Right lobe of liver (tissue), 4 donors: ENCODE results near the gene R3HDM2.

Experiments
- POLR2A ChIP-seq: fragments of 450-650 bp; IDR thresholded peaks from one replicate; pipeline ENCODE4 v1.6.1; 2017; ENCODE audit warnings: antibody characterized with exemption, mild to moderate bottlenecking
- TF ChIP-seq, protein P1 (sequence below), 4 donors: fragments of 200-600 bp in 3 of 4; fragments of 450-650 bp in 1 of 4; IDR thresholded peaks; one replicate each; pipeline versions ENCODE4 v1.5.1 to v1.8.0; 2016 to 2022; ENCODE audit warnings: antibody characterized with exemption in 4 of 4, mild to moderate bottlenecking in 2 of 4
- donor health status: DM: no; HTN: no; CAD: no.
- donor health status: DM: no; HTN: no; CAD: no.
- donor health status: DM: no; HTN: yes; CAD: no.

DNA sequence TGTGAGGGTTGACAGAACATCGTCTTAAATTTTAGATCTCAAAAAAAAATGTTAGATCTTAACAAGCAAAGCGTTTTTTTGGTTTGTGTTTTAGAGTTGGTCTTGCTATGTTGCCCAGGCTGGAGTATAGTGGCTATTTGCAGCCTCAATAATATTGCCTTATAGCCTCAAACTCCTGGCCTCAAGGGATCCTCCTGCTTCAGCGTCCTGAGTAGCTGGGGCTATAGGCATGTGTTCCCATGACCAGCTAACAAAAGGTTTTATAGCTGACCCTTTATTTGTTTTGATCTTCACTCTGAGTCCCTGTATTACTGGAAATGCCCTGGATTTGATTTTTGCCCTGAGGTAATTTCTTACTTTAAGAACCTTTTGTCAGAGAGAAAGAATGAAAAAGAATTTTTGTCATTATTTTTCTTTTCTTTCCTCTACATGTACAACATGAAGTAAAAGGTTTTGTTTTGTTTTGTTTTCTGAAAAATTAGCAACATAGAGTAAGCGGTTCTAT, 9.0 kb upstream of the R3HDM2 start:
- no peak for TF ChIP-seq POLR2A
- TF ChIP-seq, protein P1, sequence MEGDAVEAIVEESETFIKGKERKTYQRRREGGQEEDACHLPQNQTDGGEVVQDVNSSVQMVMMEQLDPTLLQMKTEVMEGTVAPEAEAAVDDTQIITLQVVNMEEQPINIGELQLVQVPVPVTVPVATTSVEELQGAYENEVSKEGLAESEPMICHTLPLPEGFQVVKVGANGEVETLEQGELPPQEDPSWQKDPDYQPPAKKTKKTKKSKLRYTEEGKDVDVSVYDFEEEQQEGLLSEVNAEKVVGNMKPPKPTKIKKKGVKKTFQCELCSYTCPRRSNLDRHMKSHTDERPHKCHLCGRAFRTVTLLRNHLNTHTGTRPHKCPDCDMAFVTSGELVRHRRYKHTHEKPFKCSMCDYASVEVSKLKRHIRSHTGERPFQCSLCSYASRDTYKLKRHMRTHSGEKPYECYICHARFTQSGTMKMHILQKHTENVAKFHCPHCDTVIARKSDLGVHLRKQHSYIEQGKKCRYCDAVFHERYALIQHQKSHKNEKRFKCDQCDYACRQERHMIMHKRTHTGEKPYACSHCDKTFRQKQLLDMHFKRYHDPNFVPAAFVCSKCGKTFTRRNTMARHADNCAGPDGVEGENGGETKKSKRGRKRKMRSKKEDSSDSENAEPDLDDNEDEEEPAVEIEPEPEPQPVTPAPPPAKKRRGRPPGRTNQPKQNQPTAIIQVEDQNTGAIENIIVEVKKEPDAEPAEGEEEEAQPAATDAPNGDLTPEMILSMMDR (IDR thresholded peaks at IDR 0.05), result no peak
